Effector CD4-positive, alpha-beta T cell (primary cell): ENCODE measurements around the gene PPARGC1A.

ENCODE experiments used
- DNase-seq: peaks from one replicate; pipeline ENCODE4 v3.0.0-alpha.2; 2020

Gene PPARGC1A

DNA sequence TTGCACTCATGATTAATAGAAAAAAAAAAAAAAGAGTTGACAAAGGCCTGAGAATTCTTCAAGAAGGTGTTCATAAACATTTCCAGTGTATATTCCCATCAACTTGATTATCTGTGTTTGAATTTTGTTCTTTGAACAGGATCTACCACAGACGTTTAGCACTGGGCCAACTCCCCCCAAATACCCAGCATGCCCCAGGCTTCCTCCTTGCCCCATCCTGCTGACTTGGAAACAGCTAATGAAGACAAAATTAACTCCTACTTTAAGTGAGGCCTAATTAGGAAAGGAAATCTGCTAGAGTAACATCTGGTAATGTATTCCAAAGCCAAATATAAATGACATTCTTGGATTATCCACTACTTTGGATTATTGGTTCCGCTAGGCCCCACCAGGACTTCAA lies 52.5 kb downstream of the PPARGC1A start:
- no peak for DNase-seq

DNA sequence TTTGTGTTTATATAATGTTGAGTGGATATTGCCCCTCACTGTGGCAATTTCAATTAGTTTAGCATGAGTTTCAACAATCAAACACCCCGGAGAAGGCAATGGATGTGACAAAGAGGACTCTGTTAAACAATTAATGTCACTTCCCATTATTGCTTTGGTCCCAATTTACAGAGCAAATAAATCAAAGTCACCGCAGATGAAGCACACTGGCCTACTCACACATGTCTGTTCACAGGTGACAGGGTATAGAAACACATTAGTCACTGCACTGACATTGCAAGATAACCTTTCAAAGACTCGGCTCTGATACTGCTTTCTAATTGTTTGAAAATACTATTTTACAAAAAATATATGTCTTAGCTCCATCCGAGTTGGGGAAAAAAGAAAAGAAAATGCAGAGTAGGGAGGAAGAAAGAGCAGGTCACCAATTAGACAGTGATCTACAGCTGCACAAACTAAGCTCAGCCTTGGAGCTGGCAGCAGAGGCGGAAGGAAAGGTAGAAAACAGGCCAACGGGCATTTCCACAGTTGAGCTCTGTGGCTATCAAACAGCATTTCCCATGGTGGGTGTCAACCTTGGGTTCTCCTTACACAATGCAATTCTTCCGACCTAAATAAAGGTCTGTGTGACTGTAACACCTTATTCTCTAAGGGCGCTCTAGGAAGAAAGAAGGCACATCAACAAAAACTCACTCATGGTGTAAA lies 53.9 kb downstream of the PPARGC1A start:
- DNase-seq = no peak

DNA sequence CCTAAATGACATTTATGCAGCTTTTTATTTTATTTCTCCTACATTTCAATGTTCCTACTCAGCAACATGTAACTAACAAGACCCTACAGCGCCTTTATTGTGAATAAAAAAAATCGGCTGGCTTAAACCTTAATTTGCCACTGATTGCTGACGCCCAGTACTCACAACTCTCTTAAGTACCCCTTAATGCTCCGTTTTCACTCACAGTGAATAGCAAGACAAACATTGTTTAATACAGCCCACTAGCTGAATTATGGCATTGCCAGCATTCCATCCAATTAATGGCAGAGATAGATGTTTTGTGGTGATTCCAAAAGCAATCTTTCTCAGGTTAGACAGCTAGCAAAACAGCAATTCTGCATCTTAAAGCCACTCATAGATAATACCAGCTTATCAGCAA lies 61.1 kb downstream of the PPARGC1A start:
- DNase-seq = no peak

DNA sequence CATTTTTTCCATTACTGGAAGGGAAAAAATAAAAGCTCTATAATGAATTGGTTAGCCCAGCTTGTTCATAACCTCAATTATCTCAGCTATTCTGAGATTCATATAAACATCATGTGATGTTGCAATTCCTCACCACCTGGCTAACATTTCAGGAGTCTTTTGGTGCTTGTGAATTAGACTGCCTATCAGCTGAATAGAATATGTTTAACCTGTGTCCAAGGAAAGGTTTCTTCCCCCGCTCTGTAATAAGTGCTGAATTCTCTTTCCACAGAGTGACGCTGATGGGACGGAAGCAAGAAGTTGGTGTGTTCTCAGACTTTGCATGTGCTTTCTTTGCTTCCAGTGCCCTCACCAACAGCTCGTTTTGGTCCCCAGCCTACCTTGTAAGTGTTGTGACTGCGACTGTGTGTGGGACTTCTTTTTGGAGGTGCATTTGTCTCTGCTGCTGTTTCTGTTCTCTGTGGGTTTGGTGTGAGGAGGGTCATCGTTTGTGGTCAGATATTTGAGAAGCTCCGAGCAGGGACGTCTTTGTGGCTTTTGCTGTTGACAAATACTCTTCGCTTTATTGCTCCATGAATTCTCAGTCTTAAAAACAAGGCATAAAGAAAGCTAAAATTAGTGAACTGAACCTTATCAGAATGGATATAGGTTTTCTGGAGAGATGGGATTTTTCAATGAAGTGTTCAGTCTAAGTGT lies 61.7 kb downstream of the PPARGC1A start:
- no peak for DNase-seq

DNA sequence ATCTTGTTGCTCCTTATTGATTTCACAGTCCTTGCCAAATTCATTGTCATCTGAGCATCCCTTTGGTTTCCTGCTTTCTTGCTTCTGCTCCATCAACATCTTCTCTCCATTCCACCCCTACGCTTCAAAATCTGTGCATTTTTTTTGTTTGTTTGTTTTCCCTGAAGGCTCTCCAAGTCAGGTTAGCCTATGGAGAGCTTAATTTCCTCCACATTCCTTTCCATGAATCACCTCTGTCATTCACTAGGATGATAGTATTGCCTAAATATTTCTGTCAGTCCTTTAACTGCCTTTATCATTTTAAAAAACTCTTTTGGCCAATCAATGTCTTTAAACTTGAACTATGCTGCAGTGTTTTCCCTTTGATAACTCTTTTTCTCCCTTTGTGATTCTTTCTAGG lies 67.7 kb downstream of the PPARGC1A start:
- DNase-seq = no peak

DNA sequence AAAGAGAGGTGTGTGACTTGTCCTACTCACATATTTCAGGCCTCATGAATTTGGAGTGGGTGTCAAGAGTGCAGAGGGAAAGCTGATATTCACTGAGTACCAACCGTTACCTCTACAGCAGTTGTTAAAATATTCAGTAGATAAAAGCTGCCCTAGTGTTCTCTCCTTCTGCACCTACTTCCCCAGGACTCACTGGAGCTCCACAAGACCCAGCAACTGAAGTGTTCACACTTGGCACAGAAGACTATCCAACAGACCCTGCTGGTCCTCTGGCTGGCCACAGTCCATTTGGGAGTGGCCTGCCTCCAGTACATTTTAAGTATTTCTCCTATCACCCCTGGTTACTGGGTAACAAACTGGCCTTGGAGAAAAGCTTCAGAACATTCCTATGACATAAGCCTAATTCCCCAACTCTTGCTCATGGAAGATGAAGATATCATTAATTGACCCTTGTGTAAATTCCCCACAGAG lies 70.8 kb downstream of the PPARGC1A start:
- DNase-seq = no peak

DNA sequence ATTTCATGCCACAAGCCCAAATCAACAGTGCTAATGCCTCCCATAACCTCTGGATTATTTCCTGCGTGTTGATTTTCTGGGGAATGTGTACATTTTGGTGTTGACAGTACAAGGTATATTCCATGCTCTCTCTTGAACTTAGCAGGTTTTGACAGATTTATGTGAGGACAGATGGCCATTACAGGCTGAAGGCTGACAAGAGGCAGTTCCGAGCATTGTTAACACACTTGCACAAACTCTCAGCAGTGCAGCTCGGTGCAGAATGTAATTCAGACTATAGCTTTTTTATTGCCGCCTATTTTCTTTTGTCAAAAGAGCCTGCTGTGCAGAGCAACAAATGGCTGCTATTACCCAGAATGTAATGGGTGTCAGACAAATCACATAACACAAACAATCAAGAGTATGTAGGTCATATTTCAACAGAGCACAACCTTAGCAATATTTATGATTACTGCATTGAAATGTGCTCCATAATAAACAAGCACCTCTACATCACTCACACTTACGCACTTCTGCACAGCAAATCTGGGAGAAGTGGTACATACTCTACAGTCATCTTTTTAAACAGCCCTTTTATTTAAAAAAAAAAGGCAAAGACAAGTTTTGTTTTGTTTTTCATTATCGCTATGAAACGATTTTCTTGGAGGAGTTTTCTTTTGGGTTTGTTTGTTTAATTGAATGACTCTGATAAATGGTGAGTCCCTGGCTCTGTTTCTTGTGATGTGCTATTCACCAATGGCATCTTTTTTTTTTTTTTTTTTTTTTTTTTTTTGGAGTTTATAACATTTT lies 71.6 kb downstream of the PPARGC1A start:
- no peak for DNase-seq

DNA sequence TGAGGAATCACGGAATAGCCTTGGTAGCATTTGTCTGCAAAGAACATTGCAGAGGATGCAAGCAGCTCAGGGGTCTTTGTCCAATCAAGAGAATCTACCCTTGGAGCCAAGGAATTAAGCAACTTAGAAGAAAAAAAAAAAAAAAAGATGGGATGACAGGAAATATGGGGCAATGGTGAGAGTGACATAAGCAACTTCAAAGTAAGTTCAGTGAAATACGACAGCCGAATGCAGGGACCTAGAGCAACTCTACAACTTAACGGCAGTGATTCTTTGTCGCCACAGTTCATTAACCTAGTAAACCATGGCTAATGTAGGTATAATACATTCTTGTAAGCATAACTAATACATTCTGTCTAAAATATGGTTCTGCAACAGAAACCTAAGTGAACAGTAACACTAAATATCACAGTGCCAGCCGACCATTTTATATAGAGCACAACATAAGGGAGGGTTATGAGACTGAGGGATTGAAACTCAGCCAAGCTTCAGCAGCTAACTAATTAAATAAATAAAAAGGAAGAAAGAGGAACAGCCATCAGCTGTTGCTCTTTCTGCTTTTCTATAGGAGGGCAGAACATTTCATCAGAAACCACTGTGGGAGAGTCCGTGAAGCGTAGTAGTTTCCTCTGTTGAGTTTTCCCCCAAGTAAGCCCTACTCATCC lies 74.7 kb downstream of the PPARGC1A start:
- DNase-seq = no peak

DNA sequence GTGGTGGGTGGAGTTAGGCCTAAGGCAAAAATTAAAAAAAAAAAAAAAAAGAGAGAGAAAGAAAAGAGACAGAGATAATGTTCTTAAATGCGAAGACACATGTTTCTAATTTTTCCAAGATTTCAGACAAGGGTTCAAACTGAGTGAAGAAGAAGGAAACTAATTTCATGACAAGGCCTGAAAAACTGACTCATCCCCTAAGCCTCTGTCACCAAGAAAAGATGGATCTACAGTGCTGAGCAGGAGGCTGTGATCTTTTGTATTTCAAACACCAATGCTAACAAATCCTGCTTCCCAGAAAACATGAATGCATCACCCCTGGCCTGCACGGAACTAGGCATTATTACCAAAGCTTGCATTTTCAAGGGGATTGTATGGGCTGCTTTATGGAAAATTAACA lies 75.3 kb downstream of the PPARGC1A start:
- DNase-seq = no peak

DNA sequence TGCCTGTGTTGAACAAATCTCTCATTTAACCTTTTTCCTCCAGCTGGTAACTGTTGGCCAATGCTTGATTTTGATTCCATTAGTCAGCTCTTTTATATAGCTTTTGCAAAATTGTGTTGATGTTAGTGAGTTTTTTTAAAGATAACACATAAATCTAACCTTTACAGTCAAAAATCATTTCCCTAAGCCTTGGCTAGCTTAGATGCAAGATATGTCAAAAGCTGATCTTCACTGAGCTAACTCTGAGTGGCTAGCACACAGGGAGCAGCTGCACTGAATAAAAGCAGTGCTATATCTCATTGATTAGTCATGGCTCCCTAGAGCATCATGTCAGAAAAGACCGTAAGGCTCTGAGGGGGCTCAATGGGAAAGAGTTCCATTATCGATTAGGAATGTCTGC lies 78.7 kb downstream of the PPARGC1A start:
- no peak for DNase-seq

DNA sequence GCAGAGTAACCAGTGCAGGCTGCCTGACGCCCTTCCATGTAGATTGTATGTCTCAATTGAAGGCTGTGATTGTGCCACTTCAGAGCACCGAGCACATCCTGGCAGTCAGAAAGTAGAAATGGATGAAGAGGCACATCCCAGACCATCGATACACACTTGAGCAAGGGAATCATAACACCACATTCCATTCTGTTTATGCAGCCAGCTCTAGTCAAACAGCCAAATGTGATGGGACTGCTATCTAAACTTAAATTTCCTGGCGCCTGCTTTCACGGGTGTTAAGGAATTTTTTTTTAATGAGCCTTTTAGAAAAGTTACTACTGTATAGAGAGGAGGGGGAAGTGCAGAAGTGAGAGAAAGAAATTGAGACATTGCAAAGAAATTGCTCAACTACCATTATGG lies 84.4 kb downstream of the PPARGC1A start:
- DNase-seq = no peak

DNA sequence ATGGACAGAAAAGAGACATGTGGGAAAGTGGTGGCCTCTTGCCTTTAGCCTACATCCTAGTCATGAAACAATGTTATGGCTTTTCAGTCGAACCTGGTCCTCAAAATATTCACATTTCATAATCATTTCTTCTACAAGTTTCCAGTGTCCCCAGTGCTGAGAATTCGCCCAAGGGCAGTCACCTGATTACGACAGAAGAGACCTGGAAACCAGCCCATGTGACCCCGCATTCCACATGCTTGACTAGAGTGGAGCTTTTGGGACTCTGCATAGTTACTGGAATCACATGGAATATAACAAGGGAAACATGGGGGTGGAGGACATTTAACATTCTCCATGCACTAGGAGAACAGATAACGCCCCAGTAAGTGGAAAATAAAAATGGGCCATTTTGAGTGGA lies 100.1 kb downstream of the PPARGC1A start:
- no peak for DNase-seq

DNA sequence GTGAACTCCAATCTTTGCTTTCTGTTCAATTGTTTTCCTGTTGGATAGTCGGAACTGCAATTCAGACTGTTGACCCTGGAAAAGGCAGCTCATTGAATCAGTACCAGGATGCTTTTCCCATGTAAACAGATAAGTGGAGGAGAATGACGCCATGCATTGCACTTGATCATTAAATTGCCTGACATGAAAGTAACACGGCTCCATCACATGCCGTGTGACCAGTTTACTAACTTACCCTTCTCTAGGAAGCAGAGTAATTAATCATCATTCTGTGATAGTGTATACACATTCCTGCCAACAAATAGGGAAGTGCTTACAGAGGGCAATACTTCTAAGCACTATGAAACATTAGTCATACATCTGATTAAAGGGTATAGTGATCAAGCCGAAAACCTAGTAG lies 101.4 kb downstream of the PPARGC1A start:
- no peak for DNase-seq

DNA sequence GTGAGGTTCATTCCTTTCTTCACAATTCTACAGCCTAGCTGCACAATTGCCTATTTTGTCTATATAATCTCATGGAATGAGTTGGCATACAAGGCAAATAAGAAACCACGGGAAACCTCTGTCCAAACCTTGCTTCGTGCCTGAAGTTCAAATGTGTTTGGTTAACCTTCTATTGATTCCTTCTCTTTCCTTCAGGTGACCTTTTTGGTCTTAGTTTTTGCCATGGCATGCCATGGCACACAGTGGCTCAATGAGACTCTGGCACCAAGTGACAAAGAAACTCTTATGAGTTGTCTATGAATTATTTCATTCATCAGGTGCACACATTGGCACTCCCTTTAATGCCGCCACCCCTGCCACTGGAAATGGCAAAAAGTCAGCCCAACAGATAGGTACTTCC lies 101.8 kb downstream of the PPARGC1A start:
- no peak for DNase-seq

DNA sequence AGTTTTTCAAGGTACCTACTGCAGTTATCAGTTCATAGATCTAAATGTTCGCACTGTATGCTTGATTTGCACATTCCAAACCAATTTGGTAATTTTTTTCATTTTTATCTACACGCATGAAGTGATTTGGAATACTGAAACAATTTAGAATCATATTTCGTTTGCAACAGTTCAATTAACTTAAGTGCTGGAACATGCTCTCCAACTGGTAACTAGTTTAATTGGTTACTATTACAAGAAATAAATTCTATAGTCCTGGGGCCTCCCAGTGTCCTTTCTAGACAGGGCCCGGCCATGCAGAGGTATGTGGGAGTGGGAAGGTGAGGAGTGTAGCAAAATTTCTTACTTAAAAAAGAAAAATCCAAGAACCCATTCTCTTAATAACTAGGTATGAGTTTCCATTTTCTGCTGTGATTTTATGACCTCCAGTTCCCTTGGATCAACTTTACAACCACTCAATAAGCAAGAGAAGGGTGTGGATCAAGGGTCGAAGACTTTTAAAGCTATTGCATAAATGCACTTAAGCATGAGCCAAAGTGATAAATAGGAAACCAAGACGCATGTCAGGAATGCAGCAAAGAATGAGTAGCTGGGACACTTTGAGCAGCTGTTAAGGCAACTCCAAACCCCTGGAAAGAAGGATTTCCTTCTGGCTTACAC lies 106.9 kb downstream of the PPARGC1A start:
- no peak for DNase-seq

DNA sequence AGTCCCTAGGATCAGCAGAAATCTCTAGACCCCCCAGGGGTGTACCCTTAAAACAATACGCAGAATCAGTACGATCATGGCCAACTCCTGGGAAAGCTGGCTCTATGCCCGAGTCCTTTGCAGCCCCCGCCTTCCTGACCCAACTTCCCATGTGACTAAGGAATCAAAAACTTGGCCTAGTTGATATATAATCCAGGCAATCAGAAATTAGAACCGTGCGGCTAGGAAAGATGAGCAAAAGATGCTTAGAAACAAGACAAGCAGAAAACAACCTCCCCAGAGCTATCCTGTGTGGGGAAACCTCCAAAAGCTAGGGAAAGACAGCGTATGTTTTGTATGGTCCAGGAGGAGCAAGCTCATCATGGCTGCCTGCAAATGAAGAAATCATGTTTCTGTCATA lies 110.0 kb downstream of the PPARGC1A start:
- DNase-seq = no peak

DNA sequence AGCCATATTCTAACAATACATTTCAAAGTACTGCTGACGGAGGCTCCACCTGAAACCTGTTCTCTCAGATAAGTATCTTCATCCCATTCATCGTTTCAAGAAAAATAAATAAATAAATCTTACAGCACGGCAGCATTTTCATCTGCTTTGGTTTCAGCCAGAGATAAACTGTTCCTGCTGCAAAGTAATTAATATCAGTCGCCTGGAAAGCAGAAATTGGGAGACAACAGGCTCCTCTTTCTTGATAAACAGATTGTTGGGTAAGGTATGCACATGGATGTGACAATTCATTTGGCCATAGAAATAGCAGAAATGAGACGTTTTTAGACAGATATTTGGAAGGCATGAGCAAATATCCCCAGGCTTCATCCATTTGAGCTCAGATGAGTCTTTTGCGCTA lies 110.4 kb downstream of the PPARGC1A start:
- no peak for DNase-seq

DNA sequence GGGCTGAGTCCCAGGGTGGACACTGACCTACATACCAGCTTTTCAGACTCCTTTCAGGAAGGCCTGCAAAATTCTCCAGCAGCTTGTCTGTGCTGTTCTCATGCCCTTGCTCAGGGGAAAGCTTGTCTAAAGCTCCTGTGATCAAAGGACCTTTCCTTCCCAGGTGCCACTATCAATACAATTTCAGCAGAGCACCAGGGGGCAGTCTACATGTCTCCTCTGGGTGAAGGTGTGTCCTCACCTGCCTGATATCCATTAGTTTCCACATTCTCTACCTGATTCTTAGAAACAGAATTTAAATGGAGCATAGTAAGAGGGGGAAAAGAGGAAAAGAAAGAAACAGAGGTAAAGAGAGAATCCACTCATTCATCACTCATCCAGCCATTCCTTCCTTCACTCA lies 114.2 kb downstream of the PPARGC1A start:
- no peak for DNase-seq

DNA sequence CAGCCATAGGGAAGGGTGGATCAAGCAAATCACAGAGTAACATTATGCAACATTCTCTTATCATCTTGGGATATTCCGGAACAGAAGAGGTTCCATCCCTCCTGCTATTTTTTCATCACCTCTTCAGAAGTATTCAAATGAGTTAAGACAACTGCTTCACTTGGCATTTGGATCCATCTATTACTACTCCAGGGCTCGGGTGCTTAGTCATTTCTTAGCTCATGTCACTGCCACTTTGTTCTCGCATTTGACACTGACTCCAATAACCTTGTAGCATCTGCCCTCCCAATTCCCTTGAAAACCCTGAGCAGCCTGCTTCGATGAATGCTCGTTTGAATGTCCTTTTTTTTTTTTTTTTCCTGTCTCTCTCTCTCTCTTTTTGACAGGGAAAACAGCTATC lies 114.9 kb downstream of the PPARGC1A start:
- no peak for DNase-seq

DNA sequence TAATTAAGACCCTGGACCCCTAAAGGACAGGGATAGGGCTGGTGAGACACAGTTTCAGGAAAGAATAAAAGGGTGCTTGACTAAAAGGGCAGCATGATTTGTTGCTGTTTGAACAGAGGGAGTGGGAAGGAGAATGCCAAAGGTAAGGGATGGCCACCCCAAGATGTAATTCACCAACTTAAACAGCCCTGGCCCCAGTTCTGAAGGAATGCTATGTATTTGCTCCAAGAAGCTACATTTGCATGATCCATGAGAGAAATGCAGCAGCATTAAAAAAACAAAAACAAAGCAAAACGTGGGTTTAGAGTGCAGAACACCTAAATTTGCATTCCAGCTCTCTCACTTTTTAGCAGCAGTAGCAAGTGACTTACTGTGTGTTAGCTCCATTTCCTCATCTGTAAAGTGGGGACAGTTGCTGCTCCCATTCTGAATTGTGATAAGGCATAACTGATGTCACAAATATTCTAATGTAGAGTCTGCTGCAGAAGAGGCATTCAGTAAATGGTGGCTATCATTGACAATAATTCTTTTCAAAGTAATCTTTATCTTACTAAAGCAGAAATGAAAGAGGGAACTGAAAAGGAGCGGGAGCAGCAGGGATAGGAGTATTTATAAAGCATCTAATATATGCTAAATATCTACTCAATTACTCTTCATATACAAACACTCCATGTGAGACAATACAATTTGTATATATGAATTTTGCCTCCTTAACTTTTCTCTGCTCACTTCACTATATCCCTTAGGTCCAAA lies 115.8 kb downstream of the PPARGC1A start:
- no peak for DNase-seq

DNA sequence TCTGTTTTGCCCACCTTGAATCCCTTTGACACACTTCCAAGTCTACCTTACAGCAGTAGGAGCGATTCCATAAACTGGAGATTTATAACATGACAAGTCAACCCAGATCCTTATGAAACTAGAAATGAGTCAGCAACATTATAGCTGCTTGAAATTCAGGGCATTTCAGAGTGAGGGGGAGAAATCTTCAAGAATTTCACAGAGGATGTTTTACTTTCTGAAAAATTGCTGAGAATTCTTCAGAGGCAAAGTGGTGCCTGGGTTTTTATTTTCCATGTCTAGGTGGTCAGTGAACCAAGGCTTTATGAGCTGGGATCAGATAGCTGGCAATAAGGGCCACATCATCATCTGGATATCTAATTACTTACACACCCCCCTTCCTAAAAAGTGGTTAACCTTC lies 119.8 kb downstream of the PPARGC1A start:
- DNase-seq = no peak

DNA sequence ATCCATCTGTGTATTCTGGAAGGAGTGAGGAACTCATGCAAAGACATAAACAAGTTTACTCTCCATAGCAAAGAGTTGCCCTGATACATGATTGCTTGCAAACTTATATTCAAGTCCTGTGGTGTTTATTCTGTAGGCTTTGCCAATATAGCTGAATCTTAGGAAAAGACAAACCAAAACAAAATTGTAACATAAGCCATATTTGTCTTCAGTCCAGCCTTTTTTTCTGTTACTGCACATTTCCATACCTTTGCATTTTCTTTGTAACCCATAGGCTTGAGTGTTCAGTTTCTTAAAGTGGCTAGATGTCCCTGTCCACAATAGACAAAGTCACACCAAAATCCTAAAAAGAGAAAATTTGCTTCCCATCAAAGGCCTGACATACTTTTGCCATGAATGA lies 120.4 kb downstream of the PPARGC1A start:
- no peak for DNase-seq
